SK-MEL-5 (cell line): ENCODE results near the gene MMEL1. TPM values are rescaled to one million over a fixed set of nuclear protein-coding genes. Genes with fewer than 3 reads are reported as not detected.

ENCODE experiments used
- DNase-seq: peaks from one replicate; pipeline ENCODE4 v3.0.0-alpha.2; 2016; ENCODE audit warnings: low read depth, low spot score
- in situ Hi-C: cut with HindIII; loops from 2 replicates; pipeline ENCODE4 v1.10.0; 2016; ENCODE audit warnings: low sequenced_read_pairs, high pct_unique_total_duplicates, low pct_unique_long_range_greater_than_20kb
- total RNA-seq: library from RNA; depleted of rRNA; stranded (reverse); fragments of >200 nt; shearing (Covaris generic); gene quantifications from 2 replicates; pipeline ENCODE4 v1.2.3, GENCODE V29; 2014; rRNA removed

Gene MMEL1
- total RNA-seq, 1 experiment from 2014 or later, result not detected

DNA sequence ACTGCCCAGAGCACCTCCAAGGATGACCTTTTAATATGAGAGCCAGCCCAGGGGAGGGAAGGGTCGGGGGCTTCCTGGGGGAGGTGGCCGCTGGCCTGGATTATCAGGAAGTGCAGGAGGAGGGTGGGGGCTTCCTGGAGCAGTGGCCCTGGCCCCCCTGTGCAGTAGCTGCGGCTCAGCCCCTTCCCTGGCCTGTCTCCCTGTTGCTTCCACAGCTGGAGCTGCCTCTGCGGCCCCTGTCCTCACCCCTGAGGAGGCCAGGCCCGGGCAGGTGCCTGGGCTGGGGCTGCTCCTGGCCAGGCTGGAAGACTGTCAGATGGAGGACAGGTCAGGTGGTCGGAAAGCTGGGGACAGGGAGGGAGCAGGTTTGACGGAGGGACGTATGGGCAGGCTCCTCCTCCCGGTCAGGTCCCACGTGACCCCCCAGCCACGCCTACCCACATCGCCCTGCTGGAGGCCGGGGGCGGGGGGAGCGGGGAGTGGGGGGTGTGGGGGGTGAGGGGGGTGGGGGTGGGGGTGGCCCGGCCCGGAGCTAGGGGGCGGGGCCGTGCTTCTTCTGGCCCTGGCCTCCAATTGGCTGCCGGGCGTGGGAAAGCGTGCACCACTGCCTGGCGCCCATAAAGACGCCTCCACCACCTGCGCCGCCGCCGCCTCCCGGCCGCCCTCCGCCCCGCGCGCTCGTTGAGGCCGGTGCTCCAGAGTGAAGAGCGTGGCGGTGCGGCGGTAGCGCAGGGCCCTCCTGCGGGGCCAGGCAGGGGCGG lies 86.9 kb downstream of the MMEL1 start:
- in situ Hi-C loops, result no loop called here
- peak; percentile 90 for DNase-seq

GRCh38 chr1:2544875-2545640 lies 87.8 kb downstream of the MMEL1 start:
- in situ Hi-C loops, result no loop called here
- no peak for DNase-seq

DNA sequence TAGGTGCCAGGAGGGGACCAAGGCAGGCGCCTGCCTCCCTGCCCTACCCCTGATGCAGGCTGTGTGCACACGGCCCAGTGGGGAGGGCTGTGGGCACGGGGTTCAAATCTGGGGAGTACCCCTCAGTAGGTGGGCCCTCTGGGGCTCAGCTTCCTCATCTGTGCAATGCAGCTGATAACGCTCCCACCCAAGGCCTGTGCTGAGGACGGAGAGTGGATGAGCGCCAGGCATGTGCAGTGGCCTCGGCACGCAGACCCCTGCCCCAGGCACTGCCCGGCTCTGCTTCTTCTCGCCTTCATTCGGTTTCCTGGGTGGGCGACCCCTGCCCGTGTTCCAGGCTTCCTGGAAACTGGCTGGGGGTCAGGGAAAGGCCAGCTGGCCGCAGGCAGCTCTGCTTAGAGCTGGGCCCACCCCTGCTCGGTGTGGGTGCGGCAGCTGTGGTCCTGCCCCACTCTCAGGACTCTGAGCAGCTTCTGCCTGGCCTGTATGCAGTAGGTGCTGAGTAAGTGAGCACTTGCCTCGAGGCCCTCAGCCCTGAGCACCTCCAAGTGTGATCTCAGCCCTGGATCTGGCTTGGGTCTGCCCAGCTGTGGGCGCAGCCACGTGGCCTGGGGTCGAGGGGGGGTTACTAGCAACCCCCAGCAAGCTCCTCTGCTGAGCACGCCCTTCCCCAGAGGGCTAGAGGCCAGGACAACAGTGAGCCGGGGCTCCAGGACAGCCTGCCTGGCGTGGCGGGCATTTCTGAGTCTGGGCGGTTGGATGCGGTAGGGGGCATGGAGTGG lies 88.5 kb downstream of the MMEL1 start:
- in situ Hi-C loops, result no loop called here
- DNase-seq, result no peak

DNA sequence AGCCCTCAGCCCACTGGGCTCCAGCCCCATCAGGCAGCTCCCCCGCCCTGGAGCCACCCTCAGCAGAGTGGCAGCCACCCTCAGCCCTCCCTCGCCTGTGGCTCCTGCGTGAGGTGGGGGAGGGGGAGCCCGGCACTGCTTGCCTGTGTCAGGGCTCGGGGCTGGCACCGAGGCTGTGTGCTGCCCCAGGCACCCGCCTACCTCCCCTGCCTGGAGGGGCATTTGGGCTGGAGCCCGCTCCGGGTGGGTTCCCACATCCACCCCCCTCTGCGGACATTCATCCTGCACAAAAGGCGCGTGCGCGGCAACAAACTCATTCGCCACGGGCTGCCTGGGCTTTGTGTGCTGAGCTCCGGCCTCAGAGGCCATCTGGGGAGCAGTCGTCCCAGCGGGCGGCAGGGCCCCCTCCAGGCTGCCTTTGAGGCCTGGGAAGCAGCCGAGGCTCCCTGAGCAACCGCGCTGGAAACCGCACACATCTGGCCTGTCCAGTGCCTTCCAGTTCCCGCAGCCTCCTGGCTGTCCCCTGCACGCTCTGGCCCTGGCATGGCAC lies 89.2 kb downstream of the MMEL1 start:
- no peak for DNase-seq
- in situ Hi-C loops, result no loop called here

GRCh38 chr1:2542246-2542915 lies 90.4 kb downstream of the MMEL1 start:
- in situ Hi-C loops, result no loop called here
- no peak for DNase-seq

GRCh38 chr1:2541619-2542245 lies 91.1 kb downstream of the MMEL1 start:
- no peak for DNase-seq
- in situ Hi-C loops, result no loop called here

- in situ Hi-C loops, result no loop called here
- no peak for DNase-seq
Observed at GRCh38 chr1:2540816-2541492, 91.9 kb downstream of the MMEL1 start.

Other genes starting within 250 kb of the MMEL1 start
- 11.3 and 17.8 TPM in 2 replicates for gene MORN1, start 241.5 kb downstream of the MMEL1 start, total RNA-seq
- 178 and 181 TPM in 2 replicates for gene RER1, start 241.2 kb downstream of the MMEL1 start, total RNA-seq
- 41.9 and 53.7 TPM in 2 replicates for gene PEX10, start 220.5 kb downstream of the MMEL1 start, total RNA-seq
- gene PLCH2, start 156.7 kb downstream of the MMEL1 start, total RNA-seq, result 0.03 TPM in 1 of 2 replicates, not detected in the other
- gene PANK4, start 106.4 kb downstream of the MMEL1 start, total RNA-seq, result 10.6 and 16.2 TPM in 2 replicates
- gene HES5, start 102.8 kb downstream of the MMEL1 start, total RNA-seq, result not detected in 2 replicates
- 291 and 303 TPM in 2 replicates for gene TNFRSF14, start 76.6 kb downstream of the MMEL1 start, total RNA-seq
- 11.4 and 11.7 TPM in 2 replicates for gene PRXL2B, start 46.2 kb downstream of the MMEL1 start, total RNA-seq
- gene TTC34, start 168.7 kb upstream of the MMEL1 start, total RNA-seq, result 0.03 TPM in 2 replicates